GM23338 (cell line): ENCODE measurements around the gene KDM4B. TPM values are rescaled to one million over a fixed set of nuclear protein-coding genes. Genes with fewer than 3 reads are reported as not detected.

Experiments
- ATAC-seq: fragments of 200-7000 bp; cut with Tn5 transposase; 3 replicates; pipeline ENCODE4 v1.9.1; 2020
- DNase-seq: peaks from one replicate; pipeline ENCODE4 v3.0.0-alpha.2; 2015; ENCODE audit warnings: low spot score
- H2AFZ ChIP-seq: fragments of 200-600 bp; sonication (generic); 2 replicates; pipeline ENCODE4 v1.8.0; 2016; ENCODE audit warnings: antibody characterized with exemption, mild to moderate bottlenecking, moderate library complexity
- H3F3A ChIP-seq: fragments of 200-600 bp; sonication (generic); replicated peaks from 2 replicates; pipeline ENCODE4 v1.8.0; 2017; ENCODE audit warnings: antibody characterized with exemption, mixed run types, low read depth
- H3K27ac ChIP-seq: fragments of 200-600 bp; sonication (generic); 2 replicates; pipeline ENCODE4 v1.6.1; 2016; ENCODE audit warnings: low read depth
- H3K27me3 ChIP-seq: fragments of 200-600 bp; sonication (generic); 2 replicates; pipeline ENCODE4 v1.8.0; 2016; ENCODE audit warnings: mild to moderate bottlenecking, mixed run types, moderate library complexity; ENCODE audit not compliant: insufficient read depth
- H3K36me3 ChIP-seq: fragments of 200-600 bp; sonication (generic); 2 replicates; pipeline ENCODE4 v1.8.0; 2016; ENCODE audit warnings: mild to moderate bottlenecking; ENCODE audit not compliant: insufficient read depth
- H3K4me1 ChIP-seq: fragments of 200-600 bp; sonication (generic); 2 replicates; pipeline ENCODE4 v1.8.0; 2016; ENCODE audit warnings: mild to moderate bottlenecking, moderate library complexity; ENCODE audit not compliant: insufficient read depth
- H3K4me2 ChIP-seq: fragments of 200-600 bp; sonication (generic); 2 replicates; pipeline ENCODE4 v1.7.1; 2017; ENCODE audit warnings: mixed run types
- H3K4me3 ChIP-seq: fragments of 200-600 bp; sonication (generic); 2 replicates; pipeline ENCODE4 v1.6.1; 2016; ENCODE audit warnings: mixed run types
- H3K79me2 ChIP-seq: fragments of 200-600 bp; sonication (generic); replicated peaks from 2 replicates; pipeline ENCODE4 v1.8.0; 2017; ENCODE audit warnings: mild to moderate bottlenecking; ENCODE audit not compliant: insufficient read depth
- H3K9me2 ChIP-seq: fragments of 200-600 bp; sonication (generic); 2 replicates; pipeline ENCODE4 v1.8.0; 2017; ENCODE audit not compliant: insufficient read depth
- H4K20me1 ChIP-seq: fragments of 200-600 bp; sonication (generic); replicated peaks from 2 replicates; pipeline ENCODE4 v1.8.0; 2017; ENCODE audit warnings: mild to moderate bottlenecking; ENCODE audit not compliant: insufficient read depth
- H3K27ac Mint-ChIP-seq: 2 replicates; pipeline ENCODE4 v1.8.0; 2020; ENCODE audit warnings: inconsistent platforms, mild to moderate bottlenecking, moderate library complexity, mixed read lengths
- H3K27me3 Mint-ChIP-seq: 3 replicates; pipeline ENCODE4 v1.8.0; 2022; ENCODE audit warnings: low read depth, mild to moderate bottlenecking, moderate library complexity, mixed read lengths, inconsistent platforms; ENCODE audit not compliant: insufficient read depth, poor library complexity
- H3K36me3 Mint-ChIP-seq: 3 replicates; pipeline ENCODE4 v1.8.0; 2021; ENCODE audit warnings: low read depth, mild to moderate bottlenecking, inconsistent platforms, moderate library complexity, mixed read lengths
- H3K4me1 Mint-ChIP-seq: 3 replicates; pipeline ENCODE4 v1.8.0; 2020; ENCODE audit warnings: mild to moderate bottlenecking, inconsistent platforms, mixed read lengths
- H3K4me3 Mint-ChIP-seq: 3 replicates; pipeline ENCODE4 v1.8.0; 2021; ENCODE audit warnings: moderate library complexity, mild to moderate bottlenecking, inconsistent platforms, mixed read lengths
- H3K9me3 Mint-ChIP-seq: 3 replicates; pipeline ENCODE4 v1.8.0; 2020; ENCODE audit warnings: moderate library complexity, mild to moderate bottlenecking, inconsistent platforms, mixed read lengths
- CREB1 ChIP-seq: fragments of 250-450 bp; sonication (Bioruptor Pico); IDR thresholded peaks from 2 replicates; pipeline ENCODE4 v1.5.0; 2020; ENCODE audit warnings: low read depth, mild to moderate bottlenecking, moderate library complexity
- EZH2 ChIP-seq: fragments of 200-600 bp; sonication (generic); IDR thresholded peaks from one replicate; pipeline ENCODE4 v1.8.0; 2017; ENCODE audit warnings: antibody characterized with exemption, mild to moderate bottlenecking, low read depth; ENCODE audit not compliant: unreplicated experiment
- NANOG ChIP-seq: IDR thresholded peaks from 2 replicates; pipeline ENCODE4 v1.6.1; 2016; ENCODE audit warnings: antibody characterized with exemption, borderline replicate concordance
- POLR2AphosphoS5 ChIP-seq: IDR thresholded peaks from 2 replicates; pipeline ENCODE4 v1.6.1; 2016; ENCODE audit warnings: antibody characterized with exemption, low read depth
- STAT1 ChIP-seq: IDR thresholded peaks from one replicate; pipeline ENCODE4 v1.6.1; 2016; ENCODE audit warnings: antibody characterized with exemption; ENCODE audit not compliant: unreplicated experiment
- polyA plus RNA-seq: library from polyadenylated mRNA; unstranded; fragments of >200 nt; fragmentation: Nextera tagmentation; extraction: Ambion mirVana; gene quantifications from 2 replicates; pipeline ENCODE4 v1.2.1, GENCODE V29; 2016
- total RNA-seq: library from RNA; depleted of rRNA; stranded (reverse); fragments of >200 nt; shearing (Covaris generic); gene quantifications from 2 replicates; pipeline ENCODE4 v1.2.3, GENCODE V29; 2014
- TF ChIP-seq, protein P1 (sequence below): IDR thresholded peaks from 2 replicates; pipeline ENCODE4 v1.6.1; 2016; ENCODE audit warnings: antibody characterized with exemption
- TF ChIP-seq, protein P2 (sequence below): IDR thresholded peaks from one replicate; pipeline ENCODE4 v1.6.1; 2018; ENCODE audit warnings: antibody characterized with exemption; ENCODE audit not compliant: unreplicated experiment
- TF ChIP-seq, protein P3 (sequence below), 2 experiments: fragments of 200-600 bp in 1 of 2; sonication (generic) in 1 of 2; conservative IDR thresholded peaks; 2 replicates each; pipeline versions ENCODE4 v1.5.1 to v1.6.1; 2016 to 2017; ENCODE audit warnings: antibody characterized with exemption in 2 of 2, low read depth in 2 of 2, mild to moderate bottlenecking in 2 of 2, moderate library complexity in 1 of 2

The KDM4B gene
- total and polyA plus RNA-seq, 2 experiments from 2014 or later, result 9.1 to 27.6 TPM

DNA sequence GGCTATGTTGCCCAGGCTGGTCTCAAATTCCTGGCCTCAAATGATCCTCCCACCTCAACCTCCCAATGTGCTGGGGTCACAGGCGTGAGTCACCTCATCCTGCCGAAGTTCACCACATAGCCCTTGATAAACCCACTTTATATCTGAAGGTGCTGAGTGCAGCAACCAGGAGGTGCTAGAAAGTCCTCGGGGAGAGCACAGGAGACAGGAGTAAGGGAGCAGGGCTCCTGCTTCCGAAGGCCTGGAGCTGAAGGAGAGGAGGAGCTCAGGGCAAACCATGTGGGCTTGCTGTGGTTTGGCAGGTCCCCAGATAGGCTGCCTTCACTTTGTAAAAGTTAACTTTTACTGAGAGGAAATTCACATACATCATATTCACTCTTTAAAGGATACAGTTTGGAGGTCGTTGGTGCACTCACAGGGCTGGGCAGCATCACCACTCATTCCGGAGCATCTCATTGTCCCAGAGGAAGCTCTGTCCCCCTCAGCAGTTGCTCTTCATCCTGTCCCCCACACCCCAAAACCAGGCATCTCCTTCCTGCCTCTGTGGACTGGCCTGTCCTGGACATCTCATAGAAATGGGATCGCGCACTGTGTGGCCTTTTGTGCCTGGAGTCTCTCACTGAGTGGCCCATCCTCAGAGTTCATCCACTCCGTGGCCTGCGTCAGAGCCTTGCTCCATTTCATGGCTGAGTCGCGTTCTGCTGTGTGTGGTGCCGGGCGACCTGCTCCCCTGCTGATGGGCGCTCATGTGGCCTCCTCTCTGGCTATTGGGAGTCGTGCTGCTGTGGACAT is 49.5 kb downstream of the KDM4B start:
- DNase-seq, result no peak
- Histone ChIP-seq H3K9me2 (no peaks in the 10 kb centered on the region), H3F3A (0 out of 2 replicates have a peak, but pooled peaks cover 8% of the 10 kb centered on the region), H3K4me3 (no peak overlapping the region), H4K20me1 (peaks cover 10% of the 10 kb centered on the region), H3K27ac (no peak overlapping the region), H2AFZ (no peak overlapping the region), H3K79me2 (peaks cover 32% of the 10 kb centered on the region), H3K36me3 (no peaks in the 10 kb centered on the region), H3K4me1 (no peaks in the 10 kb centered on the region), H3K4me2 (no peak overlapping the region), H3K27me3 (no peaks in the 10 kb centered on the region)
- H3K4me1 Mint-ChIP-seq, result peaks cover 2% of the 10 kb centered on the region; the same call in 1 of the 3 replicates
- peaks cover 6% of the 10 kb centered on the region; the same call in 2 of the 3 replicates for H3K36me3 Mint-ChIP-seq
- H3K4me3 Mint-ChIP-seq, result no peak overlapping the region
- ATAC-seq, result no peak
- peaks cover 12% of the 10 kb centered on the region for H3K27me3 Mint-ChIP-seq
- no peak for TF ChIP-seq NANOG
- TF ChIP-seq, protein P1, sequence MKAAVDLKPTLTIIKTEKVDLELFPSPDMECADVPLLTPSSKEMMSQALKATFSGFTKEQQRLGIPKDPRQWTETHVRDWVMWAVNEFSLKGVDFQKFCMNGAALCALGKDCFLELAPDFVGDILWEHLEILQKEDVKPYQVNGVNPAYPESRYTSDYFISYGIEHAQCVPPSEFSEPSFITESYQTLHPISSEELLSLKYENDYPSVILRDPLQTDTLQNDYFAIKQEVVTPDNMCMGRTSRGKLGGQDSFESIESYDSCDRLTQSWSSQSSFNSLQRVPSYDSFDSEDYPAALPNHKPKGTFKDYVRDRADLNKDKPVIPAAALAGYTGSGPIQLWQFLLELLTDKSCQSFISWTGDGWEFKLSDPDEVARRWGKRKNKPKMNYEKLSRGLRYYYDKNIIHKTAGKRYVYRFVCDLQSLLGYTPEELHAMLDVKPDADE, result no peak
- no peak for TF ChIP-seq STAT1
- TF ChIP-seq POLR2AphosphoS5, result no peak
- TF ChIP-seq, protein P2, sequence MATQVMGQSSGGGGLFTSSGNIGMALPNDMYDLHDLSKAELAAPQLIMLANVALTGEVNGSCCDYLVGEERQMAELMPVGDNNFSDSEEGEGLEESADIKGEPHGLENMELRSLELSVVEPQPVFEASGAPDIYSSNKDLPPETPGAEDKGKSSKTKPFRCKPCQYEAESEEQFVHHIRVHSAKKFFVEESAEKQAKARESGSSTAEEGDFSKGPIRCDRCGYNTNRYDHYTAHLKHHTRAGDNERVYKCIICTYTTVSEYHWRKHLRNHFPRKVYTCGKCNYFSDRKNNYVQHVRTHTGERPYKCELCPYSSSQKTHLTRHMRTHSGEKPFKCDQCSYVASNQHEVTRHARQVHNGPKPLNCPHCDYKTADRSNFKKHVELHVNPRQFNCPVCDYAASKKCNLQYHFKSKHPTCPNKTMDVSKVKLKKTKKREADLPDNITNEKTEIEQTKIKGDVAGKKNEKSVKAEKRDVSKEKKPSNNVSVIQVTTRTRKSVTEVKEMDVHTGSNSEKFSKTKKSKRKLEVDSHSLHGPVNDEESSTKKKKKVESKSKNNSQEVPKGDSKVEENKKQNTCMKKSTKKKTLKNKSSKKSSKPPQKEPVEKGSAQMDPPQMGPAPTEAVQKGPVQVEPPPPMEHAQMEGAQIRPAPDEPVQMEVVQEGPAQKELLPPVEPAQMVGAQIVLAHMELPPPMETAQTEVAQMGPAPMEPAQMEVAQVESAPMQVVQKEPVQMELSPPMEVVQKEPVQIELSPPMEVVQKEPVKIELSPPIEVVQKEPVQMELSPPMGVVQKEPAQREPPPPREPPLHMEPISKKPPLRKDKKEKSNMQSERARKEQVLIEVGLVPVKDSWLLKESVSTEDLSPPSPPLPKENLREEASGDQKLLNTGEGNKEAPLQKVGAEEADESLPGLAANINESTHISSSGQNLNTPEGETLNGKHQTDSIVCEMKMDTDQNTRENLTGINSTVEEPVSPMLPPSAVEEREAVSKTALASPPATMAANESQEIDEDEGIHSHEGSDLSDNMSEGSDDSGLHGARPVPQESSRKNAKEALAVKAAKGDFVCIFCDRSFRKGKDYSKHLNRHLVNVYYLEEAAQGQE, result no peak
- TF ChIP-seq EZH2, result no peak
- TF ChIP-seq, protein P3, sequence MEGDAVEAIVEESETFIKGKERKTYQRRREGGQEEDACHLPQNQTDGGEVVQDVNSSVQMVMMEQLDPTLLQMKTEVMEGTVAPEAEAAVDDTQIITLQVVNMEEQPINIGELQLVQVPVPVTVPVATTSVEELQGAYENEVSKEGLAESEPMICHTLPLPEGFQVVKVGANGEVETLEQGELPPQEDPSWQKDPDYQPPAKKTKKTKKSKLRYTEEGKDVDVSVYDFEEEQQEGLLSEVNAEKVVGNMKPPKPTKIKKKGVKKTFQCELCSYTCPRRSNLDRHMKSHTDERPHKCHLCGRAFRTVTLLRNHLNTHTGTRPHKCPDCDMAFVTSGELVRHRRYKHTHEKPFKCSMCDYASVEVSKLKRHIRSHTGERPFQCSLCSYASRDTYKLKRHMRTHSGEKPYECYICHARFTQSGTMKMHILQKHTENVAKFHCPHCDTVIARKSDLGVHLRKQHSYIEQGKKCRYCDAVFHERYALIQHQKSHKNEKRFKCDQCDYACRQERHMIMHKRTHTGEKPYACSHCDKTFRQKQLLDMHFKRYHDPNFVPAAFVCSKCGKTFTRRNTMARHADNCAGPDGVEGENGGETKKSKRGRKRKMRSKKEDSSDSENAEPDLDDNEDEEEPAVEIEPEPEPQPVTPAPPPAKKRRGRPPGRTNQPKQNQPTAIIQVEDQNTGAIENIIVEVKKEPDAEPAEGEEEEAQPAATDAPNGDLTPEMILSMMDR (conservative IDR thresholded peaks at IDR 0.05; ENCODE audit: low read depth in 2 of 2), result no peak
- no peak for TF ChIP-seq CREB1 (CRISPR knock-in tag)
- no peak overlapping the region for H3K27ac Mint-ChIP-seq
- H3K9me3 Mint-ChIP-seq, result peaks cover 7% of the 10 kb centered on the region; the same call in 1 of the 3 replicates
